GM12878 (cell line): ENCODE measurements around the gene SERBP1. TPM values are rescaled to one million over a fixed set of nuclear protein-coding genes. Genes with fewer than 3 reads are reported as not detected.

ENCODE experiments used
- ATAC-seq: fragments of 200-7000 bp; cut with Tn5 transposase; 3 replicates; pipeline ENCODE4 v1.9.1; 2020; ENCODE audit warnings: mild to moderate bottlenecking, moderate library complexity
- BruUV-seq: library from RNA; stranded (reverse); fragments of 400-500 nt; replicated peaks from 2 replicates; lab custom pipeline; 2021; lab: Mats Ljungman, UMichigan
- CTCF ChIA-PET: fragments of 300-600 bp; sonication (Branson Sonifier 250); formaldehyde crosslinking; extraction: SDS; loops from one replicate; lab custom pipeline; 2021; ENCODE audit warnings: inconsistent platforms; lab: Yijun Ruan, JAX
- POLR2A ChIA-PET: fragments of 350-600 bp; formaldehyde crosslinking; extraction: SDS; loops from one replicate; lab custom pipeline; 2021; ENCODE audit warnings: inconsistent platforms; lab: Charles Lee
- RAD21 ChIA-PET: fragments of 300-600 bp; sonication (Branson Sonifier 250); formaldehyde crosslinking; loops from one replicate; lab custom pipeline; 2023; ENCODE audit warnings: antibody characterized with exemption; ENCODE audit not compliant: unreplicated experiment; lab: Charles Lee
- SMC1A ChIA-PET: fragments of 300-600 bp; sonication (Branson Sonifier 250); formaldehyde crosslinking; loops from one replicate; lab custom pipeline; 2023; ENCODE audit not compliant: unreplicated experiment, uncharacterized antibody; lab: Charles Lee
- DNase-seq: peaks from one replicate; pipeline ENCODE4 v3.0.0-alpha.2; 2011; ENCODE audit warnings: low read depth, low spot score
- FAIRE-seq: peaks from 3 replicates; lab custom pipeline; 2011; peaks lifted over from hg19 to GRCh38; lab: Jason Lieb, UNC
- H2AFZ ChIP-seq: 2 replicates; pipeline ENCODE4 v1.6.0; 2011; ENCODE audit warnings: low read depth, low read length, control low read depth; ENCODE audit not compliant: control insufficient read depth
- H3K27ac ChIP-seq: 2 replicates; pipeline ENCODE4 v1.5.1; 2011; ENCODE audit warnings: control low read depth; ENCODE audit not compliant: control insufficient read depth, insufficient read depth
- H3K27me3 ChIP-seq, 2 experiments: replicated peaks in 1 of 2; 2 replicates each; pipeline versions ENCODE4 v1.6.0 to v1.6.1; 2011; ENCODE audit warnings: low read length in 1 of 2; ENCODE audit not compliant: control insufficient read depth in 2 of 2, insufficient read depth in 2 of 2
- H3K36me3 ChIP-seq, 2 experiments: 2 replicates each; pipeline ENCODE4 v1.5.1; 2011; ENCODE audit warnings: low read length in 1 of 2; ENCODE audit not compliant: control insufficient read depth in 2 of 2, insufficient read depth in 2 of 2
- H3K4me1 ChIP-seq: 2 replicates; pipeline ENCODE4 v1.6.1; 2011; ENCODE audit warnings: mild to moderate bottlenecking, low read length, moderate library complexity, mixed read lengths; ENCODE audit not compliant: control insufficient read depth, insufficient read depth
- H3K4me2 ChIP-seq: 2 replicates; pipeline ENCODE4 v1.6.0; 2011; ENCODE audit warnings: control low read depth; ENCODE audit not compliant: control insufficient read depth, insufficient read depth
- H3K4me3 ChIP-seq: fragments of 200-600 bp; sonication (generic); 2 replicates; pipeline ENCODE4 v1.5.1; 2016
- H3K79me2 ChIP-seq: 2 replicates; pipeline ENCODE4 v1.6.0; 2011; ENCODE audit warnings: low read length; ENCODE audit not compliant: control insufficient read depth, insufficient read depth
- H3K9ac ChIP-seq: 2 replicates; pipeline ENCODE4 v1.8.0; 2011; ENCODE audit warnings: low read length, control low read depth, mixed read lengths; ENCODE audit not compliant: control insufficient read depth, insufficient read depth
- H3K9me3 ChIP-seq: replicated peaks from 3 replicates; pipeline ENCODE4 v1.5.1; 2011; ENCODE audit warnings: mild to moderate bottlenecking, low read length; ENCODE audit not compliant: control insufficient read depth, insufficient read depth
- H4K20me1 ChIP-seq: 2 replicates; pipeline ENCODE4 v1.6.0; 2011; ENCODE audit not compliant: control insufficient read depth, insufficient read depth
- BMI1 ChIP-seq: fragments of 450-650 bp; IDR thresholded peaks from 2 replicates; pipeline ENCODE4 v1.6.1; 2016; ENCODE audit warnings: mild to moderate bottlenecking, moderate library complexity, borderline replicate concordance
- HCFC1 ChIP-seq: fragments of 150-350 bp; IDR thresholded peaks from 2 replicates; pipeline ENCODE4 v1.6.1; 2014; ENCODE audit warnings: low read length
- NR2F1 ChIP-seq: fragments of 450-650 bp; conservative IDR thresholded peaks from 2 replicates; pipeline ENCODE4 v1.6.1; 2017; ENCODE audit warnings: mild to moderate bottlenecking
- WGBS: methylation state at CpG from one replicate; pipeline ENCODE4 v1.1.6; 2016; ENCODE audit warnings: low lambda C conversion rate; ENCODE audit not compliant: insufficient replicate concordance, insufficient coverage; ENCODE audit errors: missing lambda C conversion rate; 5-methylcytosine and 5-hydroxymethylcytosine counted together
- in situ Hi-C: fragments of 300-500 bp; cut with MboI; formaldehyde crosslinking; loops from 9 replicates; pipeline ENCODE4 v1.14.3; 2018; ENCODE audit warnings: mixed read lengths
- intact Hi-C: fragments of 100-400 bp; cut with micrococcal nuclease; formaldehyde crosslinking; loops from one replicate; pipeline ENCODE4 v1.14.2; 2022; ENCODE audit not compliant: unreplicated experiment
- polyA plus RNA-seq, 11 experiments: library from polyadenylated mRNA; depleted of rRNA in 4 of 11; unstranded in 6 of 11; stranded (reverse) in 5 of 11; fragments of >200 nt; fragmentation: Nextera tagmentation in 4 of 11; fragmentation: Illumina TruSeq in 1 of 11; extraction: Ambion mirVana in 4 of 11; extraction: Trizol in 1 of 11; gene quantifications; 1 replicate in 1 of 11; 2 replicates in 10 of 11; pipeline versions ENCODE4 v1.2.1 to v1.2.3, GENCODE V29; 2011 to 2016; ENCODE audit warnings: inconsistent platforms in 2 of 11, missing spikeins in 2 of 11, low read depth in 1 of 11
- total RNA-seq, 4 experiments: library from RNA; depleted of rRNA in 3 of 4; stranded (reverse); fragments of >200 nt in 3 of 4; fragmentation: Illumina TruSeq in 1 of 4; extraction: Trizol in 1 of 4; gene quantifications; 2 replicates each; pipeline versions ENCODE4 v1.2.1 to v1.2.3, GENCODE V29; 2013 to 2021
- TF ChIP-seq, protein P1 (sequence below): fragments of 450-650 bp; IDR thresholded peaks from 2 replicates; pipeline ENCODE4 v1.6.1; 2017; ENCODE audit warnings: antibody characterized with exemption, mild to moderate bottlenecking, moderate library complexity

SERBP1 gene
- total and polyA plus RNA-seq, 10 of the 15 experiments (the other 5 are each of a cell fraction or from before 2014, with no cell fraction given), result 76.7 to 509 (median 384) TPM

DNA sequence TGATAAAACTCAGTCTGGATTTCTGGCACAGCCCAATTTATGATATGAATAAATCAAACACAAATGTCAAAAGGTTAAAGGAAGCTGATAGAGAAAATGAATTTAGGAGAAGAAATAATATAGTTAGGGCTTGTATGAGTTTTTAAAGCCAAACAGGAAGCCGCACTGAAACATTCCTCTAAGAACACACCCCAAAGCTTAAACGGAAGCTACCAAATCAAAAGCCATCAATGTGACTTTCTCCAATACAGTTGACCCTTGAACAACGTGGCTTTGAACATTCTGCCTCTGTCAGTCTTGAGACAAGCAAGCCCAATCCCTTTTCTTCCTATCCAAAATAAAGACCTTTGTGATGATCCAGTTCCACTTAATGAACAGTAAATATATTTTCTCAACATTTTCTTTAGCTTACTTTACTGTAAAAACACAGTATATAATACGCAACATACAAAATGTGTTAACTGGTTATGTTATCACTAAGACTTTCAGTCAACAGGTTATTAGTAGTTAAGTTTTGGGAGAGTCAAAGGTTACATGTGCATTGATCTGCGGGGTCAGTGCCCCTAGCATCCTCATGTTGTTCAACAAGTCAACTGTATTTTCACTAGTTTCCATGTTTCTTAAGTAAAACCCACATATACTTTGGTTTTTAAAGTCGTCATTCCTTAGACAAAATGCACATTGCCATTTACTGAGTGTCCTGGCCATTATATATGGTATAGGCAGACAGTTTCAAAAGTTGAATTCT, 11.2 kb downstream of the SERBP1 start:
- H2AFZ ChIP-seq, result no peak overlapping the region

More for the DNA sequence above, 11.2 kb downstream of the SERBP1 start:
- ChIA-PET RAD21 (interaction anchor here (2.3 kb wide), 1 partner anchor 11 kb away, joined by 6 read pairs; the partner anchor contains the start of gene SERBP1), POLR2A (interaction anchor here (1.3 to 2.7 kb wide), 2 partner anchors 10 to 13 kb away, joined by 7 to 10 read pairs; no protein-coding TSS in a partner anchor), CTCF (interaction anchor here (0.7 to 2.3 kb wide), 5 partner anchors 9 to 655 kb away, joined by 3 to 7 read pairs (median 4); partner anchors contain the start of gene SERBP1), SMC1A (interaction anchor here (1.0 to 2.2 kb wide), 4 partner anchors 9 to 185 kb away, joined by 3 to 11 read pairs (median 4); no protein-coding TSS in a partner anchor)
- Histone ChIP-seq H3K4me3 (no peak overlapping the region), H3K36me3 (peaks cover 10 to 51% of the 10 kb centered on the region in 2 experiments), H3K27me3 (no peaks in the 10 kb centered on the region), H3K4me2 (peak overlapping the region; percentile 47), H3K9me3 (no peaks in the 10 kb centered on the region), H3K27ac (no peak overlapping the region), H4K20me1 (0 out of 2 replicates have a peak, but pooled peaks cover 6% of the 10 kb centered on the region), H3K79me2 (peaks cover 82% of the 10 kb centered on the region), H3K9ac (no peak overlapping the region), H3K4me1 (peaks cover 8% of the 10 kb centered on the region)
- ATAC-seq (no peak), DNase-seq (no peak), FAIRE-seq (no peak)
- in situ Hi-C loops, result no loop called here
- TF ChIP-seq NR2F1 (0 out of 2 replicates have a peak, but pooled peaks have one; percentile 12), HCFC1 (no peak), BMI1 (peak; percentile 16; the same call in 1 of the 2 replicates)
- TF ChIP-seq, protein P1, sequence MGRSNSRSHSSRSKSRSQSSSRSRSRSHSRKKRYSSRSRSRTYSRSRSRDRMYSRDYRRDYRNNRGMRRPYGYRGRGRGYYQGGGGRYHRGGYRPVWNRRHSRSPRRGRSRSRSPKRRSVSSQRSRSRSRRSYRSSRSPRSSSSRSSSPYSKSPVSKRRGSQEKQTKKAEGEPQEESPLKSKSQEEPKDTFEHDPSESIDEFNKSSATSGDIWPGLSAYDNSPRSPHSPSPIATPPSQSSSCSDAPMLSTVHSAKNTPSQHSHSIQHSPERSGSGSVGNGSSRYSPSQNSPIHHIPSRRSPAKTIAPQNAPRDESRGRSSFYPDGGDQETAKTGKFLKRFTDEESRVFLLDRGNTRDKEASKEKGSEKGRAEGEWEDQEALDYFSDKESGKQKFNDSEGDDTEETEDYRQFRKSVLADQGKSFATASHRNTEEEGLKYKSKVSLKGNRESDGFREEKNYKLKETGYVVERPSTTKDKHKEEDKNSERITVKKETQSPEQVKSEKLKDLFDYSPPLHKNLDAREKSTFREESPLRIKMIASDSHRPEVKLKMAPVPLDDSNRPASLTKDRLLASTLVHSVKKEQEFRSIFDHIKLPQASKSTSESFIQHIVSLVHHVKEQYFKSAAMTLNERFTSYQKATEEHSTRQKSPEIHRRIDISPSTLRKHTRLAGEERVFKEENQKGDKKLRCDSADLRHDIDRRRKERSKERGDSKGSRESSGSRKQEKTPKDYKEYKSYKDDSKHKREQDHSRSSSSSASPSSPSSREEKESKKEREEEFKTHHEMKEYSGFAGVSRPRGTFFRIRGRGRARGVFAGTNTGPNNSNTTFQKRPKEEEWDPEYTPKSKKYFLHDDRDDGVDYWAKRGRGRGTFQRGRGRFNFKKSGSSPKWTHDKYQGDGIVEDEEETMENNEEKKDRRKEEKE, result 0 out of 2 replicates have a peak, but pooled peaks have one; percentile 5
- TSS peak; percentile 0 for BruUV-seq
- intact Hi-C loops, result no loop called here
- WGBS, result 52% methylated on average over 6 of the region's 6 CpGs
